Measurements from ENCODE around the gene RAD54L. TPM values are rescaled to one million over a fixed set of nuclear protein-coding genes. Genes with fewer than 3 reads are reported as not detected.

RAD54L gene
- total and polyA plus RNA-seq, 4 experiments from 2014 or later, result 0.46 to 1.1 (median 1.0) TPM; not detected in 1

DNA sequence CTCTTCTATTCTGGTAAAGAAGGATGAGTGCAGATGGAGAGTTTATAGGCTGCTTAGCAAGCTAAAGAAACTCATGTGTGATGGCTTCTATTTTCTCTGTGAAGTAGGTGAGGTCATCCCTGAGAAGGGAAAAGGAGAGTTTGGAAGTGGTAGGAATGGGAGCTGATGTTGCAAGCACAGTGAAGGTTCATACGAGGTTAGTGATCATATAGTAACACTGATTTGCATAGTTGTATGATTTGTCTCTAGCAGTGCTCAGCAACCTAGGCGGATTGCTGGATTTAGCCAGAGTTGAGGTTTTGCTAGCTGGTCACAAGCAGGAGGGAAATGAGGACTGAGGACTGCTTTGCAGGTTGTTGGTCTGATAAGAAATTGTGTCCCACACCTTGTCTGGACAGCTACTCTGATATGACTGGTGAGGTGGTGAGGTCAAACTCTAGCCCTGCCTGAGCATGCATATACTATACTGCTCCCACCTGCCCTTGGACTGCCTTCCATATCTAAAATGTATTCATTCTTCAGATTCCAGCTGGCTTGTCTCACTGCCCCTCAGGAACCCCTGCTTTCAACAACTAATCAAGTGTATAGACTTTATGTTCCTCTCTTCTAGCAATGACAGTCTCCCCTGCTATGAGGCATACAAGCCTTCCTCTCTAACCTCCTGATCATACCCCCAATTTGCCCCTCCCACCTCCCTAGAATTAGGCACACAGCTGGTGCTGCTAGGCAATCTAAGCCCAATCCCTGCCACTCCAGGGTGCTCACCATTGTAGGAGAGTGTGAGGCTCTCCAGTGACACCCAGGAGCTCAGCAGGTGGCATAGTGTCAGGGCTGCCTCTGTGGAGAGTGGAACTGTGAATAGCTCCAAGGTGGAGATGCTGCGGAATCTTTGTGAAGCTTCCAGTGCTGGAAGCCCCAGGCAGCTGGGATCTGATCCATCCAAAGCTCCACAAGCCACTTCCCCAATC lies 37.3 kb downstream of the RAD54L start:
- ChIA-PET POLR2A (ENCODE audit: partially characterized antibody) (interaction anchor here (2.0 kb wide), 1 partner anchor 19 kb away, joined by 9 read pairs; the partner anchor contains the start of genes LRRC41 and UQCRH), CTCF (ENCODE audit: partially characterized antibody) (interaction anchor here (2.7 kb wide), 1 partner anchor 63 kb away, joined by 13 read pairs; no protein-coding TSS in a partner anchor)
- intact Hi-C loops (cut with micrococcal nuclease), result no loop called here
- H3K36me3 ChIP-seq (ENCODE audit: insufficient read depth, low read length), result peaks cover 11% of the 10 kb centered on the region
- H3K36me3 Mint-ChIP-seq, result peaks cover 32 to 47% of the 10 kb centered on the region in 2 donors
- no peaks in the 10 kb centered on the region for H3K9me3 Mint-ChIP-seq
- no peak overlapping the region for H3K27ac ChIP-seq (ENCODE audit: low read depth, low read length)
- H3K4me3 ChIP-seq (ENCODE audit: low read length in 2 of 2), result no peak overlapping the region
- DNase-seq, result no peak
- H3K27ac Mint-ChIP-seq, result peak overlapping the region in 5 of 7 donors; percentile 30 to 75 (median 61)
- no peaks in the 10 kb centered on the region for H3K4me1 ChIP-seq (ENCODE audit: insufficient read depth, low read length)
- no peaks in the 10 kb centered on the region for H3K27me3 Mint-ChIP-seq
- H3K9me3 ChIP-seq (ENCODE audit: control insufficient read depth in 1 of 2, low read length in 2 of 2), result no peaks in the 10 kb centered on the region
- H3K27me3 ChIP-seq (ENCODE audit: insufficient read depth, low read length), result no peaks in the 10 kb centered on the region
- no peak overlapping the region for H3K4me3 Mint-ChIP-seq
- H3K4me1 Mint-ChIP-seq, result peaks cover 4 to 14% (median 5%) of the 10 kb centered on the region in 4 donors

DNA sequence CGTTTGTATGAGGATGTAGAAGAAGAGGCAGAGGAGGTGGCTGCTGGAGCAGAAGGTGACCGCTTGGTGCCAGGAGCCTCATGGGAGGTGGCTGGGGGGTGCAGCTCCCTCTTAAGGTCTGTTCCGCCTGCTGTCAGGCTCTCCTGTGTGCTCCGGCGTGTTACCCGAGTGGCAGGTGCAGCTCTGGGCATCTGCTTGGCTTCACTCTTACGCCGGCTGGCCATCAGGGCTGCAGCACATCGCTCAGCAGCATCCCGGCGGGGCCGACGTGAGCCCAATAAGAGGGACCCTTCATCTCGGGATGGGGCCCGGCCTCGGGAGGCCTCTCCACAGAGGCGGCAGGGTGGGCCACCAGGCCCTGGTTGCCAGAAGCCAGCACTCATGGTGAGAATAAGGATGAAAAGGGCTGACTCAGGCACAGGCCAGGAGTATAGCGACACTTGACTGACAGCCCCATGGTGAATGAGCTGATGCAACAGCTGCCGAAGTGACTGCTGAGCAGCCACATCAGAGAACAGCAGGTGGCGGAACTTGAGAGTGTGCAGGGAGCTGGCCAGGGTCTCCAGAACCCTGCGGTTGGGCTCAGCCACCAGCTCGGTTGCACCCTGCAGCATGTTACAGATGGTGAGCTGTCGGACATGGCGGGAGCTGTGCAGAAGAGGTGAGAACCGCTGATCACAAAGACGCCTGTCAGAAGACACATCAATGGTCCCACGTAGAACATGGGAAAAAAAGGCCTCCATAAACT lies 38.3 kb downstream of the RAD54L start:
- H3K4me1 ChIP-seq (ENCODE audit: insufficient read depth, low read length), result no peaks in the 10 kb centered on the region
- H3K36me3 ChIP-seq (ENCODE audit: insufficient read depth, low read length), result peaks cover 7% of the 10 kb centered on the region
- Mint-ChIP-seq H3K27ac (peak overlapping the region in 4 of 7 donors; percentile 36 to 49 (median 43)), H3K4me3 (peak overlapping the region in 1 of 8 donors; percentile 40), H3K4me1 (peaks cover 4 to 14% (median 5%) of the 10 kb centered on the region in 4 donors), H3K9me3 (no peaks in the 10 kb centered on the region), H3K36me3 (peaks cover 27 to 43% of the 10 kb centered on the region in 2 donors), H3K27me3 (no peaks in the 10 kb centered on the region)
- no peak overlapping the region for H3K4me3 ChIP-seq (ENCODE audit: low read length in 2 of 2)
- no peaks in the 10 kb centered on the region for H3K27me3 ChIP-seq (ENCODE audit: insufficient read depth, low read length)
- POLR2A ChIA-PET (ENCODE audit: partially characterized antibody), result interaction anchor here (2.0 kb wide), 1 partner anchor 18 kb away, joined by 9 read pairs; the partner anchor contains the start of genes LRRC41 and UQCRH
- CTCF ChIA-PET (ENCODE audit: partially characterized antibody), result interaction anchor here (2.7 kb wide), 1 partner anchor 62 kb away, joined by 13 read pairs; no protein-coding TSS in a partner anchor
- intact Hi-C loops (cut with micrococcal nuclease), result no loop called here
- peak in 1 of 5 donors; percentile 7 for DNase-seq
- no peak overlapping the region for H3K27ac ChIP-seq (ENCODE audit: low read depth, low read length)
- no peaks in the 10 kb centered on the region for H3K9me3 ChIP-seq (ENCODE audit: control insufficient read depth in 1 of 2, low read length in 2 of 2)

DNA sequence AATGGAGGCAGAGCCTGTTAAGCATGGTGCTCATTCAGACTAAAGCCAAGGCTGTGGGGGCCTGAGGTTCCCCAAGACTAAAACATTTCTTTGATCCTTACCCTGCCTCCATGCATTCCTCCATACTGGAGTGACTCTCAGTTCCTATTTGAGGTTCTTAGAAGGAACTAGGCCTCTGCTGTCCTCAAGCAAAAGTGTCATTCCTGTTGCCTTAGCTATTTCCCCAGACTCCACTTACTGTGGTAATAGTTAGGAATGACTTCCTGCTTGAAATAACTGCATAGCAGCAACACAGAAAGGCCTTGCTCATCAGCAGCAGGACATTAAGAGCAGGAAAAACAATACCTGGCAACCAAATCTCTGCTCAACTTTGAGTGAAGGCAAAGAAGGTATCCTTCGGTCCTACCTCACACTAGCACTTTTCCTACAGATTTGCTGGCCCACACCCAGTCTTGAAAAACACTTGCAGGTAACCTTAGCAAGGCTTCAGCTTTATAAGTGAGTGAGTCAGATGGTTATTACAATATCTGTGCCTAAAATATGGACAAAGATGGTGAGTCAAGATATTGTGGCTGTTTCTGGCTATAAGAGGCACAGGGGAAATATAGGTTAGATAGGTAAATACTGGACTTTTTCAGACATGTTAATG lies 41.0 kb downstream of the RAD54L start:
- H3K4me1 Mint-ChIP-seq, result peaks cover 2 to 14% (median 5%) of the 10 kb centered on the region in 4 donors
- Histone ChIP-seq H3K27me3 (ENCODE audit: insufficient read depth, low read length) (no peaks in the 10 kb centered on the region), H3K27ac (ENCODE audit: low read depth, low read length) (no peak overlapping the region), H3K4me3 (ENCODE audit: low read length in 2 of 2) (no peak overlapping the region), H3K9me3 (ENCODE audit: control insufficient read depth in 1 of 2, low read length in 2 of 2) (no peaks in the 10 kb centered on the region), H3K36me3 (ENCODE audit: insufficient read depth, low read length) (peaks cover 5% of the 10 kb centered on the region), H3K4me1 (ENCODE audit: insufficient read depth, low read length) (no peaks in the 10 kb centered on the region)
- H3K27me3 Mint-ChIP-seq, result no peaks in the 10 kb centered on the region
- no peak overlapping the region for H3K4me3 Mint-ChIP-seq
- intact Hi-C loops (cut with micrococcal nuclease), result no loop called here
- H3K9me3 Mint-ChIP-seq, result no peaks in the 10 kb centered on the region
- POLR2A ChIA-PET (ENCODE audit: partially characterized antibody), result no interaction called here
- no peak for DNase-seq
- peaks cover 14 to 32% of the 10 kb centered on the region in 2 donors for H3K36me3 Mint-ChIP-seq
- peak overlapping the region in 2 of 7 donors; percentile 7 to 81 for H3K27ac Mint-ChIP-seq
- CTCF ChIA-PET (ENCODE audit: partially characterized antibody), result no interaction called here

DNA sequence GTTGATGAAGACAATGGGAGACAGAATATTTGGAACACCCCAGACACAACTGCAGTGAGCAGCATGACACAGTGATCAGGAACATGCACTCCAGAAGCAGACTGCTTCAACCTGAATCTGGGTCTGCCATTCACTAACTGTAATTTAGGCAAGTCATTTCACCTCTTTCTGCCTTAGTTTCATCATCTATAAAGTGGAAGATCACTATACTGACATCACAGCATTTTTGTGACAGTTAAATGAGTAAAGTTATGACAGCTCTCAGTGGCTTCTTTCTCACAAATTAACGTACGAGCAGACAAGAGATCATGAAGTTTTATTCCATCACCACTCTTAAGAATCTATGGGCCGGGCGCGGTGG lies 41.6 kb downstream of the RAD54L start:
- Histone ChIP-seq H3K36me3 (ENCODE audit: insufficient read depth, low read length) (peaks cover 6% of the 10 kb centered on the region), H3K4me3 (ENCODE audit: low read length in 2 of 2) (no peak overlapping the region), H3K4me1 (ENCODE audit: insufficient read depth, low read length) (no peaks in the 10 kb centered on the region), H3K9me3 (ENCODE audit: control insufficient read depth in 1 of 2, low read length in 2 of 2) (no peaks in the 10 kb centered on the region), H3K27me3 (ENCODE audit: insufficient read depth, low read length) (no peaks in the 10 kb centered on the region), H3K27ac (ENCODE audit: low read depth, low read length) (no peak overlapping the region)
- Mint-ChIP-seq H3K9me3 (no peaks in the 10 kb centered on the region), H3K27me3 (no peaks in the 10 kb centered on the region), H3K27ac (peak overlapping the region in 1 of 7 donors; percentile 81), H3K4me1 (peaks cover 2 to 14% (median 5%) of the 10 kb centered on the region in 4 donors), H3K36me3 (peaks cover 14 to 29% of the 10 kb centered on the region in 2 donors), H3K4me3 (no peak overlapping the region)
- ChIA-PET CTCF (ENCODE audit: partially characterized antibody) (no interaction called here), POLR2A (ENCODE audit: partially characterized antibody) (no interaction called here)
- DNase-seq, result no peak
- intact Hi-C loops (cut with micrococcal nuclease), result no loop called here

DNA sequence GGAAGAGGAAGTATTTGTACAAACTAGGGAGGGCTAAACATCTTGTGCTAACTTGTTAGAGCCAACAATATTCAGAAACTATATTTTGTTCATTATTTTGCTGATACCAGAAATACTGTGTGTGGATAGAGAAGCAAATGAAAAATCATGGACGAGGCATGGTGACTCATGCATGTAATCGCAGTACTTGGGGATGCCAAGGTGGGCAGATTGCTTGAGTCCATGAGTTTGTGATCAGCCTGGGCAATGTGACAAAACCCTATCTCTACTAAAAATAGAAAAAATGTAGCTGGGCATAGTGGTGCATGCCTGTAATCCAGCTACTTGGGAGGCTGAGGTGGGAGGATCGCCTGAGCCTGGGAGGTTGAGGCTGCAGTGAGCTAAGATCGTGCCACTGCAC lies 42.4 kb downstream of the RAD54L start:
- no peaks in the 10 kb centered on the region for H3K27me3 ChIP-seq (ENCODE audit: insufficient read depth, low read length)
- peaks cover 10% of the 10 kb centered on the region for H3K36me3 ChIP-seq (ENCODE audit: insufficient read depth, low read length)
- ChIA-PET CTCF (ENCODE audit: partially characterized antibody) (interaction anchor here (0.8 kb wide), 1 partner anchor 13 kb away, joined by 4 read pairs; the partner anchor contains the start of genes LRRC41 and UQCRH), POLR2A (ENCODE audit: partially characterized antibody) (interaction anchor here (1.3 kb wide), 1 partner anchor 14 kb away, joined by 4 read pairs; the partner anchor contains the start of genes LRRC41 and UQCRH)
- peak overlapping the region in 1 of 7 donors; percentile 10 for H3K27ac Mint-ChIP-seq
- H3K36me3 Mint-ChIP-seq, result peaks cover 11 to 23% of the 10 kb centered on the region in 2 donors
- no peak for DNase-seq
- intact Hi-C loops (cut with micrococcal nuclease), result no loop called here
- no peaks in the 10 kb centered on the region for H3K9me3 Mint-ChIP-seq
- H3K27ac ChIP-seq (ENCODE audit: low read depth, low read length), result no peak overlapping the region
- H3K4me3 Mint-ChIP-seq, result no peak overlapping the region
- H3K4me1 ChIP-seq (ENCODE audit: insufficient read depth, low read length), result no peaks in the 10 kb centered on the region
- H3K9me3 ChIP-seq (ENCODE audit: control insufficient read depth in 1 of 2, low read length in 2 of 2), result no peaks in the 10 kb centered on the region
- no peaks in the 10 kb centered on the region for H3K27me3 Mint-ChIP-seq
- H3K4me1 Mint-ChIP-seq, result peaks cover 2 to 14% (median 5%) of the 10 kb centered on the region in 4 donors
- no peak overlapping the region for H3K4me3 ChIP-seq (ENCODE audit: low read length in 2 of 2)

DNA sequence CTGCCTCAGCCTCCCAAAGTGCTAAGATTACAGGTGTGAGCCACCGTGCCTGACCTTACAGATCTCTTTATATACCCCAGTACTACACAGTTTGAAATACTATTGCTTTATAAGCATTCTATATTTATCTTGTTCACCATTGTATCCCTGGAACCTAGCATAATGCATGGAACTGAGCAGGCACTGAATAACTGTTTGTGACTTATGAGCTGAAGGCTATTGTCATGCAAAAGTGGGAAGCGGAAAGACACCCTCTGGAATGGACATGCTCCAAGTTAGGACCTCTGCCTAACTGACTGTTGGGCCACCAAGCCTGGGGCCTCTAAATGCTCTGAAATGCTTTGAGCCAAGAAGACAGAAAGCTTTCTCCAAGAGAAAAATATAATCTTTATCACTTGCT lies 47.7 kb downstream of the RAD54L start:
- no peaks in the 10 kb centered on the region for H3K27me3 ChIP-seq (ENCODE audit: insufficient read depth, low read length)

More for the DNA sequence above, 47.7 kb downstream of the RAD54L start:
- ChIA-PET POLR2A (ENCODE audit: partially characterized antibody) (interaction anchor here (3.3 kb wide), 1 partner anchor 8 kb away, joined by 10 read pairs; the partner anchor contains the start of genes LRRC41 and UQCRH), CTCF (ENCODE audit: partially characterized antibody) (no interaction called here)
- H3K4me1 ChIP-seq (ENCODE audit: insufficient read depth, low read length), result no peaks in the 10 kb centered on the region
- DNase-seq, result no peak
- H3K36me3 ChIP-seq (ENCODE audit: insufficient read depth, low read length), result peaks cover 25% of the 10 kb centered on the region
- Mint-ChIP-seq H3K4me1 (peaks cover under 1 to 2% (median 2%) of the 10 kb centered on the region in 4 donors), H3K27me3 (no peaks in the 10 kb centered on the region), H3K4me3 (no peak overlapping the region), H3K9me3 (no peaks in the 10 kb centered on the region), H3K27ac (peak overlapping the region in 1 of 7 donors; percentile 7), H3K36me3 (peaks cover 25 to 35% of the 10 kb centered on the region in 2 donors)
- H3K4me3 ChIP-seq (ENCODE audit: low read length in 2 of 2), result no peak overlapping the region
- no peak overlapping the region for H3K27ac ChIP-seq (ENCODE audit: low read depth, low read length)
- intact Hi-C loops (cut with micrococcal nuclease), result no loop called here
- H3K9me3 ChIP-seq (ENCODE audit: control insufficient read depth in 1 of 2, low read length in 2 of 2), result no peaks in the 10 kb centered on the region
